Measurements from ENCODE around the gene KMT2C. TPM values are rescaled to one million over a fixed set of nuclear protein-coding genes. Genes with fewer than 3 reads are reported as not detected.
A peak's percentile ranks its signal among the peaks of the same experiment; 100 is the strongest.
"Not testable (repeated sequence)": the region's sequence is repeated elsewhere in the genome, so short reads cannot be mapped to it uniquely, and the experiment has no call there.

KMT2C gene
- total and polyA plus RNA-seq, 2 of the 13 experiments (the other 11 are each of a cell fraction or from before 2014, with no cell fraction given), result 7.1 to 14.4 TPM

- TF ChIP-seq BHLHE40 (IDR thresholded peaks at IDR 0.05; ENCODE audit: low read length), result no peak
- TF ChIP-seq, protein P1, sequence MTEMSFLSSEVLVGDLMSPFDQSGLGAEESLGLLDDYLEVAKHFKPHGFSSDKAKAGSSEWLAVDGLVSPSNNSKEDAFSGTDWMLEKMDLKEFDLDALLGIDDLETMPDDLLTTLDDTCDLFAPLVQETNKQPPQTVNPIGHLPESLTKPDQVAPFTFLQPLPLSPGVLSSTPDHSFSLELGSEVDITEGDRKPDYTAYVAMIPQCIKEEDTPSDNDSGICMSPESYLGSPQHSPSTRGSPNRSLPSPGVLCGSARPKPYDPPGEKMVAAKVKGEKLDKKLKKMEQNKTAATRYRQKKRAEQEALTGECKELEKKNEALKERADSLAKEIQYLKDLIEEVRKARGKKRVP (CRISPR knock-in tag; IDR thresholded peaks at IDR 0.05), result no peak
Measured at GRCh38 chr7:152354061-152354460, 81.7 kb downstream of the KMT2C start (continued).

DNA sequence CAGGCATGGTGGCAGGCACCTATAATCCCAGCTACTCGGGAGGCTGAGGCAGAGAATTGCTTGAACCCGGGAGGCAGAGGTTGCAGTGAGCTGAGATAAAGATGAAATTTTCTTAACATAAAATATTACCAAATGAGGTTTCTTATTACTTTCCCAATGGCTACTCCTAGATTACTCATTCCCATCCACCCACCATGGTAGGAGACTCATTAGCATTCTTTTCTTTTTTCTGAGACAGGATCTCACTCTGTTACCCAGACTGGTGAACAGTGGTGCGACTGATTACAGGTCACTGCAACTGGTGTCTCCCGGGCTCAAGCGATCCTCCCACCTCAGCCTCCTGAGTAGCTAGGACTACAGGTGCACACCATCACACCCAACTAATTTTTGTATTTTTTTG, 82.5 kb downstream of the KMT2C start:
- H3K9ac ChIP-seq (ENCODE audit: insufficient read depth, low read depth, low read length); BruUV-seq (replicated peaks); CTCF ChIA-PET (ENCODE audit: low intra/inter-chr PET ratio, low total read pairs); DNase-seq (ENCODE audit: low spot score); FAIRE-seq; H3K27ac ChIP-seq (ENCODE audit: extremely low read length, insufficient read depth, low read length); H4K20me1 ChIP-seq (ENCODE audit: insufficient read depth, low read length); H3K4me3 ChIP-seq (replicated peaks in 1 of 3; ENCODE audit: insufficient read depth in 1 of 3, low read depth in 2 of 3, low read length in 3 of 3); ATAC-seq; in situ Hi-C loops (cut with HindIII; ENCODE audit: extremely low pct_ligation_motif_present, low pct_unique_long_range_greater_than_20kb); H2AFZ ChIP-seq (ENCODE audit: low read length); H3K9me3 ChIP-seq (ENCODE audit: low read length); POLR2A ChIA-PET; intact Hi-C loops (cut with micrococcal nuclease; ENCODE audit: unreplicated experiment); H3K27me3 ChIP-seq (ENCODE audit: control insufficient read depth in 1 of 2, insufficient read depth in 2 of 2, low read length in 2 of 2); H3K79me2 ChIP-seq (ENCODE audit: insufficient read depth, low read length); H3K4me2 ChIP-seq (ENCODE audit: low read depth, low read length): not testable (repeated sequence)
- 99% methylated on average over 5 of the region's 5 CpGs for WGBS (ENCODE audit: low lambda C conversion rate)
- Histone ChIP-seq H3K36me3 (replicated peaks in 1 of 2; ENCODE audit: control insufficient read depth in 1 of 2, insufficient read depth in 2 of 2, low read length in 2 of 2) (0 out of 5 replicates have a peak, but pooled peaks cover 1 to 15% of the 10 kb centered on the region in 2 experiments), H3K4me1 (ENCODE audit: insufficient read depth, low read length) (peaks cover 40% of the 10 kb centered on the region)

- FAIRE-seq; BruUV-seq (replicated peaks); intact Hi-C loops (cut with micrococcal nuclease; ENCODE audit: unreplicated experiment); H3K27me3 ChIP-seq (ENCODE audit: control insufficient read depth in 1 of 2, insufficient read depth in 2 of 2, low read length in 2 of 2); H2AFZ ChIP-seq (ENCODE audit: low read length); H3K9ac ChIP-seq (ENCODE audit: insufficient read depth, low read depth, low read length); in situ Hi-C loops (cut with HindIII; ENCODE audit: extremely low pct_ligation_motif_present, low pct_unique_long_range_greater_than_20kb); POLR2A ChIA-PET; CTCF ChIA-PET (ENCODE audit: low intra/inter-chr PET ratio, low total read pairs); ATAC-seq; H3K9me3 ChIP-seq (ENCODE audit: low read length); H3K79me2 ChIP-seq (ENCODE audit: insufficient read depth, low read length); H4K20me1 ChIP-seq (ENCODE audit: insufficient read depth, low read length); H3K4me2 ChIP-seq (ENCODE audit: low read depth, low read length); H3K4me3 ChIP-seq (replicated peaks in 1 of 3; ENCODE audit: insufficient read depth in 1 of 3, low read depth in 2 of 3, low read length in 3 of 3): not testable (repeated sequence)
- DNase-seq (ENCODE audit: low spot score), result peak; percentile 33
- 29% methylated on average over 5 of the region's 5 CpGs for WGBS (ENCODE audit: low lambda C conversion rate)
- Histone ChIP-seq H3K36me3 (replicated peaks in 1 of 2; ENCODE audit: control insufficient read depth in 1 of 2, insufficient read depth in 2 of 2, low read length in 2 of 2) (0 out of 5 replicates have a peak, but pooled peaks cover 0 to 15% of the 10 kb centered on the region in 2 experiments), H3K4me1 (ENCODE audit: insufficient read depth, low read length) (peaks cover 40% of the 10 kb centered on the region), H3K27ac (ENCODE audit: extremely low read length, insufficient read depth, low read length) (peak overlapping the region; percentile 38)
- TF ChIP-seq, protein P2, sequence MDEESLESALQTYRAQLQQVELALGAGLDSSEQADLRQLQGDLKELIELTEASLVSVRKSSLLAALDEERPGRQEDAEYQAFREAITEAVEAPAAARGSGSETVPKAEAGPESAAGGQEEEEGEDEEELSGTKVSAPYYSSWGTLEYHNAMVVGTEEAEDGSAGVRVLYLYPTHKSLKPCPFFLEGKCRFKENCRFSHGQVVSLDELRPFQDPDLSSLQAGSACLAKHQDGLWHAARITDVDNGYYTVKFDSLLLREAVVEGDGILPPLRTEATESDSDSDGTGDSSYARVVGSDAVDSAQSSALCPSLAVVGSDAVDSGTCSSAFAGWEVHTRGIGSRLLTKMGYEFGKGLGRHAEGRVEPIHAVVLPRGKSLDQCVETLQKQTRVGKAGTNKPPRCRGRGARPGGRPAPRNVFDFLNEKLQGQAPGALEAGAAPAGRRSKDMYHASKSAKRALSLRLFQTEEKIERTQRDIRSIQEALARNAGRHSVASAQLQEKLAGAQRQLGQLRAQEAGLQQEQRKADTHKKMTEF (CRISPR knock-in tag; IDR thresholded peaks at IDR 0.05), result 0 out of 2 replicates have a peak, but pooled peaks have one; percentile 26
- TF ChIP-seq GATAD2A (CRISPR knock-in tag; IDR thresholded peaks at IDR 0.05) (peak; percentile 68), FOXA3 (CRISPR knock-in tag; IDR thresholded peaks at IDR 0.05) (0 out of 2 replicates have a peak, but pooled peaks have one; percentile 23), NR2F6 (IDR thresholded peaks at IDR 0.05) (peak; percentile 70), NR2F6 (CRISPR knock-in tag; IDR thresholded peaks at IDR 0.05) (peak; percentile 87), CEBPG (CRISPR knock-in tag; IDR thresholded peaks at IDR 0.05) (0 out of 2 replicates have a peak, but pooled peaks have one; percentile 21), HDAC2 (CRISPR knock-in tag; IDR thresholded peaks at IDR 0.05) (peak; percentile 65; the same call in 1 of the 2 replicates), BCL6 (CRISPR knock-in tag; IDR thresholded peaks at IDR 0.05) (0 out of 2 replicates have a peak, but pooled peaks have one; percentile 19), ARID5B (CRISPR knock-in tag; IDR thresholded peaks at IDR 0.05) (peak; percentile 67), HMG20A (CRISPR knock-in tag; IDR thresholded peaks at IDR 0.05; ENCODE audit: borderline replicate concordance) (peak; percentile 51; the same call in 1 of the 2 replicates)
Measured at GRCh38 chr7:152351747-152352146, 84.1 kb downstream of the KMT2C start.
